ENCODE data around the gene MAN1C1. TPM values are rescaled to one million over a fixed set of nuclear protein-coding genes. Genes with fewer than 3 reads are reported as not detected.

Gene MAN1C1
- total RNA-seq, 1 donor from 2014 or later = 16.7 TPM

DNA sequence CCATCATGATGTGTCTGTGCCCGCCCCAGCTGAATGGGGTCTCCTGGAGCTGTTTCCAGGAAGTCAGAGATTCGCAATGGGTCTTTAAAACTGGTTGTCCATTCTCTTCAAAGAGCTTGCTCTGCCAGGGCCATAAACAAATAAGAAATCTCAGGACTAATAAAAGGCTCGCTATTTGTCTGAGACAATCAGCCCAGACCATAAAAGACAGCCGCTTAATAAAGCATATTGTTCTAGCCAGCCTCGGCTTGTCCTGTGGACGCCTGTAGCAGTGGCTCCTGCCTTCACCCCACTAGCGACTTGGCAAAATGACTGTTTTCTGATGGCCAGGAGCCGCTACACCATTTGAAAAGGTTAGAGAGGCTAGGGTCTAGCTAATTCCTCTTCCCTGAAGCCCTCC is 162.8 kb downstream of the MAN1C1 start:
- no peak for DNase-seq (ENCODE audit: low spot score)
- intact Hi-C loops (cut with DNase I) = no loop called here

DNA sequence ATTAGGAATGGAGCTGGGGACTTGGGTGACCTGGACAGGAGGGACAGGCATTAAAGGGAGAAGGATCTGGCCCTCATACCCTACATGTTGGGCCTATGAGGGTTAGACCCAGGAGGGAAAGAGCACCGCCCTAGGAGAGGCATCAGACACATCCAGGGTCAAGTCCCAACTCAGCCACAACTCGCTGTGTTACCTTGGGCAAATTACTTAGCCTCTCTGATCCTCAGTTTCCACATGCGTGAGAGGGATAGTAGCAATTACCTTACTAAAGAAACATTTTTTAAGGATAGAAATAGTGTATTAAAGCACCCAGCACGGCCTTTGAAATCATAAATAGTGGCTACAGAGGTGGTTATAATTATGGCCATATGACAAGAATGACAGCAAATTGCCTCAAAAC is 163.3 kb downstream of the MAN1C1 start:
- no peak for DNase-seq (ENCODE audit: low spot score)
- intact Hi-C loops (cut with DNase I) = no loop called here

DNA sequence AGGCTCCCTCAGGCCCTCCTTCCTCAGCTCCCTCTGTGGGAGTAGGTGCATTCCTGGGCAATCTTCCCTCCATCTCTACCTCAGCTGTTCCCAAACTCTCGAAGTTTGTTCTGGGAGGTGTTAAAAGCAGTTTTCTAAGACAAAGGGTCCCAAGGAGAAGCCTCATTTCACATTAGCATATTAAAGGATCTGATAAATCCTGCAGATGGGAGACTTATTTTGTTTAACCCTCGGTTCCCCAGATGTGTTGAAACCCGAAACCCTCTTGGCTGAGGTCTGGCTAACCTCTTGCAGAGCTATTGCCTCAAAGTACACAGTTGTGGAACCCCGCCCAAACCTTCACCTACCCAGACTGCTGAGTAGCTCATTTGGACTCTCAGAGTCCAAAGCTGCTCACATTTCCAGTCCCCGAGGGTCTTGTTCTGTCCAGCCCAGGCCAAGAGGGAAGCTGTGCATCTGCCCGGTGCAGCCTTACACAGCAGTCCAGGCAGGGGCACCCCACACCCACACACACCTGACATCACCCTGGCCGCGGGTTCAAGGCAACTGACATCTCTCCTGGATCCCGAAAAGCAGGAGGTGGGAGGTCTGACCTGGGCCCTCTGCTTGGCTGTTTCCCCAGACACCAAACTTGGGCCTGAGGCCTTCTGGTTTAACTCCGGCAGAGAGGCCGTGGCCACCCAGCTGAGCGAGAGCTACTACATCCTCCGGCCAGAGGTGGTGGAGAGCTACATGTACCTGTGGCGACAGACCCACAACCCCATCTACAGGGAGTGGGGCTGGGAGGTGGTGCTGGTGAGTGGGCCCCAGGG is 163.9 kb downstream of the MAN1C1 start:
- no peak for DNase-seq (ENCODE audit: low spot score)
- intact Hi-C loops (cut with DNase I) = no loop called here

DNA sequence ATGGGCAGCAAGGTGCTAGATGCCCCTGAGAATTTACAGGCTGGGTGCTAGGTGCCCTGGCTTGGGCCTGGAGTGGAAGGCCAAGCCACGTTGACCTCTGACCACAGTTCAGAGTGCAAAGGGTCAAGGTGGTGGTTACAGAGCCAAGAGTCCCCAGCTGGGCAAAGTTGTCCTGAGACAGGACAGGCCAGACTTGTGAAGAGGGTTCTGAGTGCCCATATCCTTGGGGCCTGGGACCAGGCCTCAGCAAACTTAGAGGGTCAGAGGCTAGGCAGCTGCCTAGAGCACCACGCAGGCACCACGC is 164.5 kb downstream of the MAN1C1 start:
- no peak for DNase-seq (ENCODE audit: low spot score)
- intact Hi-C loops (cut with DNase I) = no loop called here

DNA sequence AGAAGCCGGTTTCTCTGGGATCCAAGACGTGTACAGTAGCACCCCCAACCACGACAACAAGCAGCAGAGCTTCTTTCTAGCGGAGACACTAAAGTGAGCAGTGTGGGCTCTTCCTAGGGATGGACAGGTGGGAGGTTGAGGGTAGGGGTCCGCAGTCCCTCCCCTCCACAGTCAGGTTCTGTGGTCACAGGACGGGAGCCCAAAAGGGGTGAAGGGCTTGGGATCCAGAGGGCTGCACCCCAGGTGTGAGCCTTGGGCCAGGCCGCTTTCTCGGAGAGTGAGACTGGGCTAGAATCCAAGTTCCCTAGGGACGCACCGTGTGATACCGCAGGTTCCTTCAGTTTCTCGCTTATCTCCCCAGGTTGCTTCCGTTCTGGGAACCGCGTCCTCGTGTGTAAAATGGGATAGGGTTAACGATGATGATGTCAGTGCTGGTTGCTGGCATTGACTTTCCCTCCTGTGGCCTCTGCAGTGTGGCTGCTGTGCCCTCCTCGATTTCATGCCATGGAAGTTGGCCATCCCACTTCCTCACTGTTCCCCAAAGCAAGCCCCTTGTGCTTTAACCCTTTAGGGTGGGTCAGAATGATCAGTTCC is 166.1 kb downstream of the MAN1C1 start:
- no peak for DNase-seq (ENCODE audit: low spot score)
- intact Hi-C loops (cut with DNase I) = no loop called here

DNA sequence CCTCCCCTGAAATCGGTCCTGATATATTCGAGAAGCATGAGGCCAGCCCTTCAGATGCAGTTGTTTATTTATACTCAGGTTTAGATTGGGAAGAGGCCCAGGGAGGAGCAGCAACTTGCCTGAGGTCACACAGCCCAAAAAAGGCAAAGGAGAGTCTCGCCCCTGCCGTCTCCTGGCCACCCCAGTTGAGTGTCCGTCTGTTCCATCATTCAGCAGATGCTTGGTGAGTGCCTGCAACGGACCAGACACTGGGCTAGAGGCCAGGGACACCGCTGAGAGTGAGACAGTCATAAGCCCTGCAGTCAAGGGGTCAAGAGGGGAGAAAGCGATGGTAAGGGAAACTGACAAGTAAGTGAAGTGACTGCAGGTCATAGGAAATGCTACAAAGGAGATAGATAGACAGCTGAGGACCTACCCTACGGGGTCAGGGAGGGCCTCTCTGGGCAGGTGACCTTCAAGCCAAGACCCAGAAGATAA is 168.0 kb downstream of the MAN1C1 start:
- DNase-seq (ENCODE audit: low spot score) = no peak
- intact Hi-C loops (cut with DNase I) = no loop called here

DNA sequence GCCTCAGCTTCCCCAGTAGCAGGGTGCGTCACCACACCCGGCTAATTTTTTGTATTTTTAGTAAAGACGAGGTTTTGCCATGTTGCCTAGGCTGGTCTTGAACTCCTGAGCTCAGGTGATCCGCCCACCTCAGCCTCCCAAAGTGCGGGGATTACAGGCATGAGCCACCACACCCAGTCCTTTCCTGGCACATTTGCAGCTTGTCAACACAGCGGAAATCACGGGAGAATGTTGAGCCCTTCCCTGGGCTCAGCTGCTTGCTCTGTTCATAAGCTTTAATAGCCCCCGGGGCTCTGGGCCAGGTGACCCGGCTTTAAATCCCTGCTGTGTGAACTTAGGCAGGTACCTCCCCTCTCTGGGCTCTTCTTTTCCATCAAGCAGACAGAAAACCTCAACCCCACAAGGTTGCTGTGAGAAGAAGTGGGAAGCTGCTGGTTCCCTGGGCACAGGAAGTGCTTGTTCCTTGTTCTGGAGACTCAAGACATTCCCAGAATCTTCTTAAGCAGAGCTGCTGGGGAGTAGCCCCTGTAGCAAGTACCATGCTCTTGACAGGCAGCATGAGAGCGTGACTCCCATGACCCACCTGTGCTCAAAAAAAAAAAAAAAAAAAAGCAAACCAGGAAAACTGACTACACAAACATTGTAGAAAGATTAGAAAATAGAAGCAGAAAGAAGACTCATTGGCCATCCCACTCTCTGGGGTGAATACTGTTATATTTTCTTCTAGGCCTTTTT is 168.9 kb downstream of the MAN1C1 start:
- intact Hi-C loops (cut with DNase I) = no loop called here
- DNase-seq (ENCODE audit: low spot score) = no peak

DNA sequence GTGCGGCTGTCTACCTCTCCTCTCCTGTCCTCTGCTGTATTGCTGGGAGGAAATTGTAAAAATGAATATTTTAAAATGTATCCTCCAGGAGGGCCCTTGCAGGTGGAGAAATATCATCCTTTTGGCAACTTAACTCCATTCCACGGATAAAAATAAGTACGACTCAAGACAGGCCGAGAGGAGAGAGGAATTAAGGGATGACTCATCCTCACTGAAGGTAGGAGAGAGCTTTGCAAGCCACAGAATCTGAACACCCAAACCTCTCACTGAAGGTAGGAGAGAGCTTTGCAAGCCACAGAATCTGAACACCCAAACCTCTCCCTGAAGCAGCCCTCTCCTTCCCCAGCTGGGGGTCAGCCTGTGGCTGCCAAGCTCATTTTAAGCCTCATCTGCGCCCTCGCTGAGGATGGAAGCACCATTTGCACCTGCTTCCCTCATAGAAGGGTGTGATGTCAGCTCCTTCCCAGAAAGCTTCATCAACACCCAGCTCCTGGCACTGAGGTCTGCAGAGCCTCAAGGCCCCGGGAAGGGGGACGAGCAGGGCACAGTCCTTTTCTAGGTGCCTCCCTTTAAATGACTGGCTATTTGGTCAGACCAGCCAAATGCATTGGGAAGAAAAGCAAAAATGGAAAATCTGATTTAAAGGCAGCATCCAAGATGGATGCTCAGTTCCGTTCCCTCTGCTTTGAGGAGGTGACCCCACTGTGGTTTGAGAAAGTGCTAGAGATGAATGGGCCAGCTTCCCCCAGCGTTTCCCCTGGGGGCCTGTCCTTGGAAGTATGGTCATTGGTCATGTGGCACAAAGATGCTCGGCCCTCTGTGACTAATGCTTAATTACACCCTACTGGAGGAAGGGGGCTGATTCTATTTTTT is 170.5 kb downstream of the MAN1C1 start:
- intact Hi-C loops (cut with DNase I) = no loop called here
- DNase-seq (ENCODE audit: low spot score) = no peak

DNA sequence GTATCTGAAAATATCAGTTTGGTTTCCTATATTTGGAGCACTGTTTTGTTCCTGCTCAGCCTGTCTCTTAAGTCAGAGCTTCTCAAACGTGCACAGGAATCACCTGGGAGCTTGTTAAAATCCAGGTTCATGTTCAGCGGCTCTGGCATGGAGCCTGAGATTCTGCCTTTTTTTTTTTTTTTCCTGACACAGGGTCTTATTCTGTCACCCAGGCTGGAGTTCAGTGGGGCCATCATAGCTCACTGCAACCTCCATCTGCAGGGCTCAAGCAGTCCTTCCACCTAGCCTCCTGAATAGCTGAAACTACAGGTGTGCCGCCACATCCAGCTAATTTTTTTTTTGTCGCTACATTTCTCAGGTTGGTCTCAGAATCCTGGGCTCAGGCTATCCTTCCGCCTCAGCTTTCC is 171.2 kb downstream of the MAN1C1 start:
- intact Hi-C loops (cut with DNase I) = no loop called here

DNA sequence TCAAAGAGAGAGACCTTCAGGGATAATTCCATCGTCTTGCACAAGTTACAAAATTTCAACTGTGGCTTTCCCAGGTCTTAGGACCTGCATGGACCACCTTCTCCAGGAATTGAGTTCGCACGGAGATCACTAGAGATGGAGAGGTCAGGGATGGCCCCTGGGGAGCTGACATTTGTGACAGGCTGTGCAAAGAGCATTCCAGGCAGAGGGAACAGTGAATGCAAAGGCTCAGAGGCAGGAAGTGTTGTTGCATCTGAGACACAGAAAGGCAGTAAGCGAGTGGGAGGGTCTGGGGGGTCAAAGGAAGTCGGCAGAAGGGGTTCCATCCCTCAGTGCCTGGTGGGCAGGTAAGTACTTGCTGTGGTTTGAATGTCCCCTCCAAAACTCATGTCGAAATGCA is 173.9 kb downstream of the MAN1C1 start:
- no peak for DNase-seq (ENCODE audit: low spot score)
- intact Hi-C loops (cut with DNase I) = no loop called here

More for the DNA sequence above, 171.2 kb downstream of the MAN1C1 start:
- no peak for DNase-seq (ENCODE audit: low spot score)

DNA sequence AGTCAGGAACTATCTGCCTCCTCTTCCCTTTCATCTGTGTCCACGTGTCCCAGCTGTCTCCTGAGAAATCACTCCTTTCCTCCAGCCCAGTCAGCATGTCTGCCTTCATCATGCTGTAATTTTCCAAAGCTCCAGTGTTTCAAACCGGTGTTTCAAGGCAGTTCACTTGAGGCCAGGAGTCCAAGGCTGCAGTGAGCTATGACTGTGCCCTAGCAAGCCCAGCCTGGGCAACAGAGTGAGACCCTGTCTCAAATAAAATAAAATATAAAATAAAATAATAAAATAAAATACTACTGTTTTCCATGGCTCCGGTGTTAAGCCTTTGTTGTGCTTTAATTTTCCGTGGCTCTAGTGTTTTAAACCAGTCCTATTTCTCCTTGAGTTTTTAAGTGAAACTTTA is 175.5 kb downstream of the MAN1C1 start:
- intact Hi-C loops (cut with DNase I) = no loop called here
- no peak for DNase-seq (ENCODE audit: low spot score)

DNA sequence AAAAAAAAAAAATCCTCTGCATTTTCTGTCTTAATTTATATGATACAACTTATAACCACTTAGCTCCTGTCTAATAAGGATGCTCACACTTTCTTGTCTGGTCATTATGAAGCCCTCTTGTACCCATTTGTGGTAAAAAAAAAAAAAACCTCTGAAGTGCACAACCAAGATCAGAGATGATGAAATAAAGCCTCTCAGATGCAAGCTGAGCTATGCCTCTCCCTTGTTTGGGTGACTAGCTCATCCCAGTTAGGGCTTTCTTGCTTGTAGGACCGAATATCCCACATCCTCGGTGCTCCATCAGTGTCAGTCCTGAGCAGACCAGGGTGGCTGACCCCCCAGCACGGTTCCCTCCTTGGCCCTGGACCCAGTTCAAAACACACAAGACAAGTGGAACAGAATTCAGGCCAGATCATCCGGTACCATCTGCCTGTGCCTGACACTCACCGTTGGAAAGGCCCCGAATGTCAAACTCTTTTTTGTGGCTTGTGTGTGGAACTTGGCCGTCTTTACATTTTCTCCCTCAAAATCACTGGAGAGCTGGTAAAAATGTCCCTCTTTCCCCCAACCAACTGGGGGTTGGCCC is 177.1 kb downstream of the MAN1C1 start:
- intact Hi-C loops (cut with DNase I) = no loop called here
- DNase-seq (ENCODE audit: low spot score) = no peak

DNA sequence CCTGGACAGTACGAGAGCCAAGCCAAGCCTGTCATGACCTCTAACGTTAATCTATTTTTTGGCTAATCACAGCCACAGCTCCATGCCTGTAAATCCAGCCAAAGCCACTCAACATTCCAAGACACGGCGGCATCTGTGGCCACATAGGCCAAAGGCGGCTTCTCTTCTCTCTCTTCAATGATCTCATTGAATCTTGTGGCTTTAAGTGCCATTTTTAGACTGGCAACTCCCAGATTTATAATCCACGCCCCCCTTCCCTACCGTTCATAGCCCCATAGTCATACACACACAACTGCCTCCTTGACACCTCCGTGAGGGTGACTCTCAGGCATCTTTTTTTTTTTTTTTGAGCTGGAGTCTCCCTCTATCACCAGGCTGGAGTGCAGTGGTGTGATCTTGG is 177.7 kb downstream of the MAN1C1 start:
- no peak for DNase-seq (ENCODE audit: low spot score)
- intact Hi-C loops (cut with DNase I) = no loop called here

DNA sequence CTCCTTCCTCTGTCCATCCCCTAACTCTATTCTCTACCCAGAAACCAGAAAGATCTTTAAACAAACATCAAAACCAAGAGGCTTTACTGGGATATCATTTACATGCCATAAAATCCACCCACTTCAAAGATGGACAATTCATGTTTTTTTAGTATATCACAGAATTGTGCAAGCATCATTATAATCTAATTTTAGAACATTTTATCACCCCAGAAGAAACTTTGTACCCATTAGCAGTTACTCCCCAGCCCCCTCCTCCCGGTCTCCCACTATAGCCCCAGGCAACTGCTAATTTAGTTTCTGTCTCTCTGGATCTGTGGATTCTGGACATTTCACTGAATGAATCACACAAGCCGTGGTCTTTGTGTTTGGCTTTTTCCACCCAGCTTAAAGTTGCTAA is 178.6 kb downstream of the MAN1C1 start:
- intact Hi-C loops (cut with DNase I) = loop anchor here (5.0 kb wide), 3 partner anchors 98 to 548 kb away; partner anchors contain the start of genes LDLRAP1 and RSRP1
- no peak for DNase-seq (ENCODE audit: low spot score)

DNA sequence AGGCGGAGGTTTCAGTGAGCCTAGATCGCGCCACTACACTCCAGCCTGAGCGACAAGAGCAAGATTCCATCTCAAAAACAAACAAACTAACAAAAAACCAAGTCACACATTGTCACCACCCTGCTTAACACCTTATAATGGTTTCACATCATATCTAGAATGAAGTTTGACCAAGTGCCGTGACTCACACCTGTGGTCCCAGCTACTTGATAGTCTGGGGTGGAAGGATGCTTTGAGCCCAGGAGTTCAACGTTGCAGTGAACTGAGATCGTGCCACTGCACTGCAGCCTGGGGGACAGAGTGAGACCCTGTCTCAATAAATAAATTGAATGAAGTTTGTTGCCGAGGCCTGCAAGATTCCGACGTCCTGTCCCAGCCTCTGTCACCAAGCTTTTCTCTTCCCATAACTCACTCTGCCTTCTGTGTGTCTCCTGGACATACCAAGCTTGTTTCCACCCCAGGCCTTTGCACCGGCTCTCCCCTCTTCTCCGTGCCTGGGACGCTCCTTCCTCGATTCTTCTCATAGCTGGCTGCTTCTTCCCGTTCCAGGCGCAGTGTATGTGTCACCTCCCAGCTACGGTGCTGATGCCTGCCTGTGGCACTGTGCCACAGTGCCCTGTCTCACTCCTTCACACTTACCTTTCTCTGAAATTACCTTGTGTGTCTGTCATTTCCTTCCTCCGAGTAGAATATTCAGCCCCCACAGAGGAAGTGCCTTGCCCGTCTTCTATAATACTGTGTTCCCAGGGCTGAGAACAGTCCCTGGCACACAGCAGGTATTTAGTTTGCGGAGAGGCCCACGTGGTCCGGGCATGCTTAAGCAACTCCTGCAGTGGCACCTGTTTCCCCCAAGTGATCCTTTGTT is 179.6 kb downstream of the MAN1C1 start:
- intact Hi-C loops (cut with DNase I) = loop anchor here (2.0 to 5.0 kb wide), 5 partner anchors 51 to 549 kb away; partner anchors contain the start of genes LDLRAP1 and RSRP1
- DNase-seq (ENCODE audit: low spot score) = no peak

DNA sequence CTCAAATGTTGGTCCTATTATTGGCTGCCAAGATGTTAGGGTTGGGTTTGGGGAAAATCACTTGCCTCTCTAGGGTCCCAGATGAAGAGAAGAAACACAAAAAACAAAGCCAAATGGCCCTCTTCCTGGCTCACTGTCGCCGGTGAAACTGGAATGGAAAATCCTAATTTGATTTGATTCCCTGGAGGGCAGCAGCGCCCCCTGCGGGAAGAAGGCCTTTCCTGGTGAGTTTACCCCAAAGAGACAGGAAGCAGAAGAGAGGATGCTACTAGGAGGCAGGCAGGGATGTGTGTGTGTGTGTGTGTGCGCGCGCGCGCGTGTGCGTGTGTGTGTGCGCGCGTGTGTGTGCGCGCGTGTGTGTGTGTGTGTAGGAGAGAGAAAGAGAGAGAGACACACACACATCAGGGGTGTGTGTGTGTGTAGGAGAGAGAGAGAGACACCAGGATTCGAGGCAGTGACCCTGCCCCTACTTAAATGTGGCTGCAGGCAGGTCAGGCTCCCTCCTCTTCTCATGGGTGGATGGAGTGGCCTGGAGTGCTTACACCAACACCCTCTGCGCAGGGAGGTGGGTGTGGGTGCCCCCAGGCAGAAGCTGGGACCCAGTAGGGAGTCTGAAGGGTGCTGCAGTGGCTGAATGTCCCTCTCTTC is 180.3 kb downstream of the MAN1C1 start:
- peak; percentile 90 for DNase-seq (ENCODE audit: low spot score)
- intact Hi-C loops (cut with DNase I) = loop anchor here (2.0 to 5.0 kb wide), 5 partner anchors 52 to 550 kb away; partner anchors contain the start of genes LDLRAP1 and RSRP1

DNA sequence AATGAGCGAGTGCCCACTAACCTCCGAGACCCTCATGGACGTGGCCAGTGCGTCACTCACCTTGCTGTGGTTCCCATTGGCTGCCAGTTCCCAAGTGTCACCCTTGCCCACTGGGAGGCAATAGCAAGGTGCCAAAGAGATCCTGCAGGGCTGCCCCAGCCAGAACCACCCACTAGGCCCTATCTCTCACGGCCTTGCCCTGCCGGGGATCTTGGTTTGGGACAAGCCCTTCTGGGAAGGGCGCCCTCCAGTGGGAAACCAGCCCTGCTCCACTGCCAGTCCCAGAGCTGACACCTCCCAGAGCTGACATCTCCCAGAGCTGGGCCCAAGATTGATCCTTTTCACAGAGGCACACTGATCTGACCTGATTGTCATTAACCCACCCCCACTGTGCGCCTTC is 181.3 kb downstream of the MAN1C1 start:
- intact Hi-C loops (cut with DNase I) = loop anchor here (2.0 to 5.0 kb wide), 6 partner anchors 53 to 551 kb away; partner anchors contain the start of genes LDLRAP1, MAN1C1 and RSRP1
- no peak for DNase-seq (ENCODE audit: low spot score)
